Islet precursor cell (in vitro differentiated cells): ENCODE results near the gene PCYT2.

Source experiments
- DNase-seq: peaks from one replicate; pipeline ENCODE4 v3.0.0-alpha.2; 2018

Gene PCYT2

DNA sequence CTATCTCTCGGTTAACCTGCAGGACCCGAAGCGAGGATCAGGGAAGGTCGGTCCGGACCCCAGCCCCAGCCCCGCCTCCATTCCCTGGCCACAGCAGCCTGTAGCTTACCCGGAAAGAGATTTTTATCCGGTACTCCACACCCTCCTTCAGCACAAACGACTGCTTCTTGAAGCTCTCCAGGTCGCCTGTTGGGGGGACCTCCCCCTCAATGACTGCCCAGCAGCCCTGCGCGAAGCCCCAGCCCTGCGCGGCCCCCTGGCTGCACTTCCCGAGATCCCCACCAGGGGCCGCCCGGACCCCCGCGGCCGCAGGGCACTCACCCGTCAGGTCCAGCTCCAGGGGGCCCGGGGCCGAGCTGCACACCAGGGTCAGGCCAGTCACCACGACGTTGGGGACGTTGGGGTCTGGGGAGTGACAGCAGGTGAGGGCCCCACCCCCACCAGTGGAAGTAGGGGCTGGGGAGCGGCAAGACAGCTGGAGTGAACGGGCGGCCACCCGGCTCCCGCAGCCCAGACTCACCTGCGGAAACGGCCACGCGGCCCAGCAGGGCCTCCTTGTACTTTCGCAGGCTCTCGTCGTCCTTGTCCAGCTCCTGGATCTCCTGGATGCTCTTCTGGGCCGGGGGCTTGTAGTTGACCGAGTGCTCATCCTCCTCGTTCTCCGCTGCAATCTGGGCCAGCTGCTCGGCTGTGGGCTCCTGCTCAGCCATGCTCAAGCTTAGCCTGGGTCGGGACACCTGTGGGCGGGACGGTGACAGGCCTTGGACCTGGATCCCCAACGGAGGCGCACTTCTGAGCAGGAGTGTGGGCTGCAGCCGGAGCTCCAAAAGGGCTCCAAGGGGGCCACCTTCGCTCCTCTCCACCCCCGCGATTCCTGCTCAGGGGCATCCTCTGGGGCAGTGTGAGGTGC lies 41.7 kb downstream of the PCYT2 start:
- peak; percentile 87 for DNase-seq

DNA sequence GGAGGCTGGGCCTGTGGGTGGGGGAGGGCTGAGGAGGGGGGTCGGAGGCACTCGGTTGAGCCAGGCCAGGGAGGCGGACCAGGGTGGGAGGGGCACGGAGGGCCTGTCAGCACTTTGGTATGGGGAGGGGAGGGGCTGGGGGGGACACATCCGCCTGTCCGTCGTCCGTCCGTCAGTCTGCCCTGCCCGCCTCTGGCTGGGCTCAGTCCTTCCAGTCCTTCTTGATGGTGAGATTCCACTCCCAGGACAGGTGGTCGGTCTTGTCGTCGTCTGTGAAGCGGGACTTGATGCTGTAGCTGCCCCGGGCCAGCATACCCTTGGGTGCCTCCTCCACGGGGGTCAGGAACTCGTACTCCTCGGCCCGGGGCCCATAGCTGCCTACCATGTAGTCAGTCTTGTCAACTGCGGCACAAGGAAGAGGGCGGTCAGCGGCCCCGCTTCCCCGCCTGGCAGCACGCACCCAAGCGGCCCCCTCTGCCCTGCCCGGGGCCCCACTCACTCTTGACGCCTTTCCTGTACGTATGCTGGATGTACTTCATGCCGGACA lies 42.5 kb downstream of the PCYT2 start:
- DNase-seq: peak; percentile 98

DNA sequence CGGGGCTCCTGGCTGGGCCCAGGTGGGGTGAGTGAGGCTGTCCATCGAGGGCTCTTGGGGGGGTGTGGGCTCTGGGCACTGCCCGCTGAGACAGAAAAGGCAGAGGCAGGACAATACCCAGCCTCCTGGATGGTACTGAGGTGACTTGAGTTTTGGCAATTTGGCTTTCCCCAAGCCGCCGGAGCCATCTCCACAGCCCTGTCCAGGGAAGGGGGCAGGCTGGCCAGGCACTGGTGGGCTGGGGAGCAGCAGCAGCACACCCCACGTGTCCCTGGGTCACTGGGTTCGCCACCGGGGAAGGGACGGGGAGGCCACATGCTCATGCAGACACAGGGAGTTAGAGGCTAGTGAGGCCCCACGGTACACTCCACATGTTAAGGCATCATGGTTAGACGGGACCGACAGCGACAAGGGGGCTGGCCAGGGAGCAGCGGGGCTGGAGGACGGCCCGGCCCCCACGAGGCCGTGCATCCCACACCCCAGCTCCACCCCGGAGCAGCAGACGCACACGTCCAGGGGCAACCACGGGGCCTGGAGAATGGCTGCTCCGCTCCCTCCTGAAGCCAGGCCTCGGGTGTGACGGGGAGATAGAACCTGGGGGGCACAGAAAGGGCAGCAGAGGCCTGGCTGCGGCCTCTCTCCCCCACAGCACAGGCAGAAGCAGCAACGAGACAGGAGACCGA lies 43.1 kb downstream of the PCYT2 start:
- no peak for DNase-seq

DNA sequence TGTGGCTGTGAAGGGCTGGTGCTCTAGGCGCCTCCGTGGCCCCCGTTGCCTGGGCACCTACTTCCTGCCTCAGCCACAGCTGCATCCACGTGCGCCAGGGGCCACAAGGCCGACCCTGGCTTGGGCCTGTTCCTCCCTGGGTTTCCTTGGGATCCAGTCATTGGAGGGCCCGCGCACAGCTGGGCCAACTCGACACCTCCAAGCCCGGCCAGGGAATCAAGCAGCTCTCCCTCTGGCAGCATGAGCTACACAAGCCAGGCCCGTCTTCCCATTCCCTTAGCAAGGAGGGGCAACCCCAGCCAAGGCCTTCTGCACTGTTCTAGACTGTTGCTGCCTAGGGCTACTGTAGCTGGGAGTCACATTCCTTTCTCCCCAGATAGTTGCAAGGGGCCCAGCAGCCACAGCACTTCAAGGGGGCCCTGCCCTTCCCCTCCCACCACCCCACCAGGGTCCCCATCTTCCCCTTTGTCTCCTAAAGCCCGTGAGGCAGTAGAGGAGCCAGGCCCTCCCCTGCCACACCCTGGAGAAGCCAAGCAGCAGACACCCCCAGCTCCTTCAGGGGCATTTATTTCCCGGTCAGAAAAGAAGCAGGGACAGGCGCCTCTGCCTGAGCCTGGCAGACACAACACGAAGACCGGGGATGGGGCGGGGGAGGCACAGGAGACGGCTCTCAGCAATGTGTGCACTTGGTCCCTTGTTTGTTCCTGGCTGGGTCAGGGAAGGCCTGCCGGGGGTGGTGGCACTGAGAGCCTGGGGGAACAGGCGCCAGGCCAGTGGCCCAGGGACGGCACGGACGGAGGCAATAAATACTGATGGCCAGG lies 43.8 kb downstream of the PCYT2 start:
- peak; percentile 93 for DNase-seq

DNA sequence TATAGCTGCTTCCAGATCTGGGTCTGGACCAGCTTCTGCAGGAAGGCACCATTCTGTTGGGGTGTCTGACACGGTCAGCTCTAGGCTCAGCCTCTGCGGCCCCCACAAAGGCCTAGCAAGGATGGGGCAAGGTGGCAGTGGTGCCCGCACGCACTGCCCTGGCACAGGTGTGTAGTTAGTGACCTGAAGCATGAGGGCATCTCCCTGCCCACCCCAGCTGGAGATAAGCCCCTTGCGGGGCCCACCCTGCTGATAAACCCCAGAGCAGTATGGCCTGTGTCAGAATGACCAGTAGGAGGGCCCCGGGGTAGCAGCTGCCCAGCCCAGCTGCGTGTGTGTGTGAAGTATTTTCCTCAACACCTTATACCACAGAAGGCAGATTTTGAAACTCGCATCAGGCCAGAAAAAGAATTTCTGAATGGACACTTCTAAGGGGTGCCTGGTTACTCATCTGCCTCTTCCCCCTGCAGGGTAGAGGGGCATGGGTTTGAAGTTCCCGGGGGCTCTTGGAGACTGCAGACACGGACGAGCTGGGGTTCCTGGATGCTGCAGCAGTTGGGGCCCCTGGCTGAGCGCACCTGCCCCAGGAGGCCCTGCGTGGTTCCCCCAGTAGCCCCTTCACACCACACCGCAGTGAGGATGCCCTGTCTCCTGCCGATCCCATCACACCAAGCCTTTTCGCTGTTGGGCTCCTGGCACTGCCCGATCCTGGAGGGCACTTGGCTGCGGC lies 44.6 kb downstream of the PCYT2 start:
- no peak for DNase-seq

DNA sequence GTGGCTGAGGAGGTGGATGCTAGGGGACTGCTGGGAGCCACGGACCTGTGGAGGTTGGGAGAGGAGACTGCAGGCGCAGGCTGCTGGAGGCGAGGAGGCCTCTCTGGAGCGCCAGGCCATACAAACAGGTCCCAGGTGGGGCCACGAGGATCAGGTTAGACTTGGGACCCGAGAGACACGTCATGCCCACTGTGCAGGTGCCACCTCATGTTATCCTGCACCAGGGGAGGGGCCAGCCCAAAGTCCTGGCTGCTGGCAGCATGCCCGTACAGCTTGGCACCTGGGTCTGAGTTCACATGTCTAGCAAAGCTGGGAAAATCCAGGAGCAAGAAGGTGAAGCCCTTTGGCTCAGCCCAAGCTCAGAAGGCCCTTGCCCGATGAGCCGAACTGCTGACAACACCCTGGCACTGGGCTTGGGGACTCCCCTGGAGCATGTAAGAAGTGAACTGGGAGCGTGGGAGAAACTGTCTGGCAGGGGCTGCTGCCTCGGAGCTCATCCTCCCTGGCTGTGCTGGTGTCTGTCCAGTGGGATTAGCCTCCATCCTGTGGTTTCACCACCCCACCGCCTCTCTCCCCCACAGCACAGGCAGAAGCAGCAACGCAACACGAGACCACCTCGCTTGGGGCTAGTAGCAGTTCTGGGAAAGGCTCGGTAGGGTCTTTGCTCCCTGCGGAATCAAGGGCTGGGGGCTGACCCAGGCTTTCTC lies 45.3 kb downstream of the PCYT2 start:
- no peak for DNase-seq

DNA sequence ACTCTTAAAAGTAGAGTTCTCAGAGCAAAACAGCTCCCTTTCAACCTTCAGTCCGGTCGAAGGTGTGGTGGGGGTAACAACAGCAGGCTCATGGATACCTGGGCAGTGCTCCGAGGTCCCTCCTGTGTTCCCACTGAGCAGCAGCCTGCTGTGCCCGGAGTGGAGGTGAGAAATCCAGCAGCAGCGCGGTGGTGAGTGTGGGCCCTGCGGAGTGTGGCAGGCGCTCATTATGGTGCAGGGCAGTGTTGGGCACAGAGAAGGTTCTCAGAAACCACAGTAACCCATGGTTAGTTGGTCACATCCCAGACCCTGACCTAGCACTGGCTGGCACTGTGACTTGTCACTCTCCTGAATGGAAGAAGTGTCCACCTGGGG lies 45.9 kb downstream of the PCYT2 start:
- DNase-seq: no peak

DNA sequence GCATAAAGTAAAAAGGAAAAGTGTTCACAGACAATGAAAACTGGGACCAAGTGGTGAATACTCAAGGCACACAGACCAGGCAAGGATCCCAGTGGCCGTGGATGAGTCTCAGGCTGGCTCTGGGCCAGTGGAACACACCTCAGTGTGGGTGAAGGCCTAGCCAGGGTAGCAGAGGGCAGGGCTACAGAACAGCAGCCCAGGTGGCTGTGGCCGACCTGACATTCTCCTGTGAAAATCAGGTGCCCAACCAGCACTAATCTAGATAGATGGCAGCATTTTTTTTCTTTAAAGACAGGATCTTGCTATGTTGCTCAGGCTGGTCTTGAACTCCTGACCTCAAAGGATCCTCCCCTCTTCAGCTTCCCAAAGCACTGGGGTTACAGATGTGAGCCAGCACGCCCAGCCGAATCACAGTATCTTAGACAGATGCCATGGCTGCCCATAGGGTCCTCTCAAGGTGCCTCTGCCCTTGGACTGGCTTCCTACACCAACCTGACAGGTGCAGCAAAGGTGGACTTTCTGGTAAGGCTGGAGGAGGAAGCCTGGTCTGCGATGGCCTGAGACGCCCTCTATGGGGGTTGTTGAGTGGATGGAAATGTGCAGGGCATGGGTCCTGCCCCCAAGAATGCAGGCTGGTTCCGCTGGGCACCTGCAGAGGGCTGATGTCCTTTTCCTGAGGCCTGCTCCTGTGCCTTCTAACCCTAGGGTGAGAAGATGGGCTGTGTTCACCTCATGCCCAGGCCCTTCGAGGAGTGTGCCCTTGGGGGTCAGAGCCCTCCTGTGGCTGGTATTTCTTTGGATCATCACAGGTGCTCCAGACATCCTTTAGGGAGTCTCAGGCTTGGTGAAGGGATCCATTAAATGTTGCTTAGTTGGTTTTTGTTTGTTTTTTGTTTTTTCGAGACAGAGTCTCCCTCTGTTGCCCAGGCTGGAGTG lies 47.1 kb downstream of the PCYT2 start:
- DNase-seq: no peak

DNA sequence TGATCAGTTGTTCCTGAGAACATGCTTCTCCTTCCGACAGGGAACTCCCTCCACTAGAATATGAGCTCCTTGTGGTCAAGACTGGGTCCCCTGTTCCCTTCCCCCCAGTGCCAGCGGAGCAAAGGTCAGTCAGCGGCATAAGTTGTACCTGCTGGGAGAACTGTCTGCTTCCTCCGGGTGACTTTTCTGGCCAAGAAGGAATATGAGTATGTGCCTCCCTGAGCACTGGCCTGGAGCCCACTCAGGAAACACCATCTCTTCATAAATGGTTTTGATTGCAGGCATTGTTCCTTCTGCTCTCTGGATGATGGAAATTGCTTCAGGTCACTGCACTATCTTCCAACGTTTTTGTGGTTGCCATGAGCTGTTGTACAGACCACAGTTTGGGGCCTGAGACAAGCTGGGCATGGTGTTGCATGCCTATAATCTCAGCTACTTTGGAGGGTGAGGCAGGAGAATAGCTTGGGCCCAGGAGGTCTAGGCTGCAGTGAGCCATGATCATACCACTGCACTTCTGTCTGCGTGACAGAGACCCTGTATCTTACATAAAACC lies 48.0 kb downstream of the PCYT2 start:
- no peak for DNase-seq

DNA sequence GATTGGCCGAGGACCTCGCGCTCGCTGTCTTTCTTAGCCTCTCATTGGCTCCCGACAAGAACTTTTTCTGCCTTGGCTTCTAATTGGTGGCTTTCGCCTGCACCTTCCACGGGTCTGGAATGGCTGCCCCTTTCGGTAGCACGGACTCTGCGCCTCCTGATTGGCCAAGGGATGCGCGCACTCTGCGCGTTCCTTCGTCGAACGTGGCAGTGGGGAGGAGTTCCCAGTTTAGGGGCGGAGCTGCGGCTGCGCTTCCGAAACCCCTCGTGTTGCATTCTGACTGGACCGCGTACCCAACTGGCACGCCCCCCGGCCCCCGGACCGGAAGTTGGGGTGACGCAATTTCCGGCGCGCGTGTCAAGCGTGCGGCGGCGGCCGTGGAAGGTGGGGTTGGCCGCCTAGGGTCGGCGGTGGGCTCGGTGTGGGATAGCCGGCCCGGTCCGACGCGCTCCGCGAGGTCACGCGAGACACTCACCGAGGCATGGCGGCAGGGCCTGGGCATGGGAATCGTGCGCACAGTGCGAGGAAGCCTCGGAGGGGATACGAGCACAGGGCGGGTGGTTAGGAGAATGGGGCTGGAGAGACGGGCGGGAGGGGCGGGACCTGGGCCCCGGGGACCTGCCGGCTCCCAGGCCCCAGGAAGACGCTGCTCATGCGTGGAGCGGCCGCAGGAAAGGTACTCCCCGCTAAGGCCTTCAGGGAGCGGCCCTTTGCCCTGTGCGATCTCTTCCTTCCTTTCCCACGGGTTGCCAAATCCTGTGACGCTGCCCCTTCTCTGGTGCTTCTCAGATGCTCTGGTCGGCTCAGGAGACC lies 50.2 kb downstream of the PCYT2 start:
- peak; percentile 100 for DNase-seq

DNA sequence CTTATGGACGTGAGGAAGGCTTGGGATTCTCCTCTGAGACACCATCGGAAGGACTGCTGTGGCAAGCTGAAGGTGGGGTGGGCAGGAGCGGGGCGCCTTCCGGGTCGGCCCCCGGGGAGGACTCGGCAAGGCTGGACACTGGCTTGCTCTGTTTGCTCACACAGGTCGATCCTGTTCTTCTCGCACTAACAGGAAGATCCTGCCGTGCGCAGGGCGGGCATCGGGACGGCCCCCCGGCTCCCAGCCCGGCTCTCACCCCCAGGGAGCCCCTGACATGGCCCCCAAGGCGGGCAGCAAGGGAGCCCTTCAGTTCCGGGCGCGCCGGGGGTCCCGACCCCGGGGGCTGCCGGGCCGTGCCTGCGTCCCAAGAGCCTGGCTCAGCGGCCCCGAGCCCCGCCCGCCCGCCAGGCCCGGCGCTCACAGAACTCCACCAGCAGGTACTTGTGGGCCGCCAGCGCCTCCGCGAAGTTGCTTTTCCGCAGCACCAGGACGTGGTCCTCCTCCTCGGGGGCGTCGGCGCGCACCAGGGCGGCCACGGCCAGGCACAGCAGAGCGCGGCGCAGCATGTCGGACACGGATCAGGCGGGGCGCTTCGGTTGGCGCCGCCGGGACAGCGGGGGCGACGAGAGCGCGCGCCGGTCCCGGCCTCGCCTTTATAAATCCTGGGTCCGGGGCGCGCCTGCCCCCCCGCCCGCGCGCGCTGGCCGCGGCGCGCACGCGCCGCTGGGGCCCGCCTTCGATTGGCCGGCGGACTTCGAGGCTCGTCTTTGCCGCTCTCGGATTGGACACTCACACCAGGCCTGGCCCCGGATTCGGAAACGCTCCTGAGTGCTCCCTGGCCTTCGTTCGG lies 51.1 kb downstream of the PCYT2 start, which contains the start of gene P4HB:
TSS of gene P4HB (minus strand) at position 630 of the 850 bp plus-strand sequence. CDS start at position 566, 64 bp downstream.
- DNase-seq: no peak

DNA sequence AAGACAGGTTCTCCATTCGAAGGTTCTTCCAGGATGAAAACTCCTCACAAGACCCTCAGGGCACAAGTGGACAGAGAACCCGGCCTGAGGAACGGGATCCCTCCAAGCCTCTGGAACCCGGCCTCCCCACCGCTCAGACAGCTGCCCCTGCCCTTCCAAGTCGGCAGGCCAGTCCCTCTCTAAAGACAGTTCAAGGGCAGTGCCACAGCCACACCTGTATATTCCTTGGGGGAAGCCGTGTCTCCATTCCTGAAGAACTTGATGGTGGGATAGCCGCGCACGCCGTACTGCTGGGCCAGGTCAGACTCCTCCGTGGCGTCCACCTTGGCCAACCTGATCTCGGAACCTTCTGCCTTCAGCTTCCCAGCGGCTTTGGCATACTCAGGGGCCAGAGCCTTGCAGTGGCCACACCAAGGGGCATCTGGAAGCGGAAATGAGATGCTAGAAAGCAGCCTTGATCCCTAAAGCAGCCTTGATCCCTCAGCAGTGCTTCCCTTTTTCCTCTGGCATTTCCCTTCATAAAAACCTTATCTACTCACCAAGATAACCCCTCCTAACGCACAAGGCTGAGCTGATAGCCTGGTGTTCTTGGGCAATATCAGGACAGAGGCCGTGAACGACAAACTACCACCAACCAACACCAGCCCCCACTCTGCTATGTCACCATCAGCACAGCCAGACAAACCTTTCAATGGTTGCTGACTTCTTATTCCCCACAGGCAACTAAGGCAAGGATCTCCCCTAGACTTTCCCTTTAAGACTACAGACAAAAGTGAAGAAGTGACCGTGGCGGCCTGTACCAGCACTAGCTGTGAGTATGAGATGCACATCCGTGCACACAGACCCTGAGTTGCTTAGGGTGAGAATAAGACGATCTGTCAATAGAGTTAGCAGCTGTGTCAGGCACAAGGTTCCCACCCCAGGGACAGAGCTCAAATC lies 52.0 kb downstream of the PCYT2 start:
- DNase-seq: no peak

DNA sequence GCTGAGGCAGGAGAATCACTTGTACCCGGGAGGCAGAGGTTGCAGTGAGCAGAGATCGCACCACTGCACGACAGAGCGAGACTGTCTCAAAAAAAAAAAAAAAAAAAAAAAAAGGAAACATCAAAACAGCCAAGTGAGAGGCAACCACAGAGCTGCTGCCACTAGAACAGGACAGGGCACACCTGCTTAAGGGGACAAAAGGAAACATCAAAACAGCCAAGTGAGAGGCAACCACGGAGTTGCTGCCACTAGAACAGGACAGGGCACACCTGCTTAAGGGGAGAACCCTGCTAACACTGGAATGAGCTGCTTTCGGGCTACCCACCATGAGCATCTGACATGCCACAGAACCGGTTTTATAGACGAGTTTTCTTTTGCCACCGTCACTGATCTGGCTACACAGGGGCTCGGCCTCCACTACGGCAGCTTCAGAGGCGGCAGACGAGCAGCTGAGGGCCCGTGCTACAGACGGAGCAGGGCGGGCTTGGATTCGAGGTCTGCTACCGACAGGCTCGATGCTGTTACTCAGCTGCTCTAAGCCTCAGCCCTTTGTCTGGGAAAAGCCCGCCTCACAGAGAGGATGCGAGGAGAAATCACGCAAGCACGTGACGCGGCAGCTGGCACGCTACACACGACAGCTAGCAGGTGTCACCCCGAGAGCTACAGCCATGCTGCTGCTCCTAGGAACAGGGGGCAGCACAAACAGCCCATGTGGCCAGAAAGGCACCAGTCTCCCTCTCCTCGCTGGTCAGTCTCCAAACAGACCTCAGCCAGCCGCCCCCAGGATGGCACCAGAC lies 52.8 kb downstream of the PCYT2 start:
- DNase-seq: no peak

DNA sequence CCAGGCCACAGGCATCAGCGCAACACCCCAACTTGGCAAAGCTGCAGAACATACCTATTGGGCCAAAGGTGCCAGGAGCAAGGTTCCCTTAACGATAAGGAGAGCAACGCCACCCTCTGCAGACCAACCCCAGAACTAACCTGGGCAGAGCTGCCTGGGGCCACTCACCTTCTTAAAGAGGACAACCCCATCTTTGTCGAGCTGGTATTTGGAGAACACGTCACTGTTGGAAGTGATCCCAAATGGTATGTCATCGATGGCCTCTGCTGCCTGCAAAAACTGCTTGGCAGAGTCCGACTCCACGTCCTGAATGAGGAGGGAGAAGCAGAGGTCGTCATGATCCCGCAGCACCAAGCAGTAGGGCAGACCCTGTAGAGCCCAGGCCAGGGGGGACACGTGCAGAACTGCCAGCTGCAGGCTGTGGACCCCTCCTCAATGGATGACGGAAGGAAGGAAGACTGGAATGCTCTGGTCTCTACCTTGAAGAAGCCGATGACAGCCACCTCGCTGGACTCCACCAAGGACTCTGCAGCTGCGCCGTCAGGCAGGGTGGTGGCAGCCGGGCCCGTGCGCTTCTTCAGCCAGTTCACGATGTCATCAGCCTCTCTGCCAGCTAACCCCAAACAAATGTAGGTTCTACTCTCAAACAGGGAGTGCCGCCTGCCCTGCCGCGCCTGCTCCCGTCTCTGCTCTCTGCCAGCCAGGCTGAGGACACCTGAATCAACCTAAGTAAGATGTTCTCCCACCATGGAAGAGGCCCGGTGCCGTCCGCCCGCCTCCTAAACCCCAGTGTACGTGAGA lies 56.0 kb downstream of the PCYT2 start:
- no peak for DNase-seq

DNA sequence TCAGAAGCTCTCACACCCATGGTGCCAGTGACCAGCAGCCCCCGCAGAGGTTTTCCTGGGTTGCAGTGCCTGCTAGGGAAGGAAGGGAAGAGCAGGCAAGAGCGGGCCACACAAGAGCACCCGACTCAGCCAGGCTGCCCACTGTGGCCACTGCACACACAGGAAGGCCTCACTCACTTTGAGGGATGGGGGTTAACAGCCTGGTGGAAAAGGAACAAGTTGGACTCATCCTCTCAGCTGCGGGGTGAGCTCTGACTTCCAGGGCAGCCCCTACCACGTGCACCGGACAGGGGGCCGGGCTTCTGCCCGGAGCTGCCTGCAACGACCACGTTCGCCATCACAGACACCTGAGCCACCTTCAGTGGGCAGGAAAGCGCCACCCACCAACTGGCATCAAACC lies 59.0 kb downstream of the PCYT2 start:
- DNase-seq: no peak
